Cardiac fibroblast (primary cell): ENCODE data around the gene BCL11B.

Source experiments
- DNase-seq, 2 donors: peaks; one replicate each; pipeline versions ENCODE4 v3.0.0 to v3.0.0-alpha.2; 2010; ENCODE audit warnings: low read depth in 2 of 2
- H3K4me3 ChIP-seq, 2 donors: replicated peaks in 1 of 2; 1 replicate in 1 of 2; 2 replicates in 1 of 2; pipeline ENCODE4 v1.5.1; 2011; ENCODE audit warnings: low read depth in 2 of 2, low read length in 2 of 2, mild to moderate bottlenecking in 2 of 2, moderate library complexity in 1 of 2
- CTCF ChIP-seq: IDR thresholded peaks from one replicate; pipeline ENCODE4 v1.5.1; 2011; ENCODE audit warnings: low read depth, mild to moderate bottlenecking, low read length, inconsistent platforms

The BCL11B gene

GRCh38 chr14:99273766-99274345 lies 1.9 kb upstream of the BCL11B start:
- no peak for DNase-seq
- no peak for TF ChIP-seq CTCF
- H3K4me3 ChIP-seq: peak overlapping the region; percentile 33 to 42

- no peak for DNase-seq
- H3K4me3 ChIP-seq: peak overlapping the region in 1 of 2 donors; percentile 43
- TF ChIP-seq CTCF: no peak
Observed at GRCh38 chr14:99272899-99273765, 1.1 kb upstream of the BCL11B start.

GRCh38 chr14:99272632-99272898 lies 568 bp upstream of the BCL11B start:
- no peak for DNase-seq
- TF ChIP-seq CTCF: no peak
- peak overlapping the region; percentile 39 to 43 for H3K4me3 ChIP-seq

GRCh38 chr14:99271221-99271941 lies 616 bp downstream of the BCL11B start:
- peak overlapping the region; percentile 39 to 43 for H3K4me3 ChIP-seq
- DNase-seq: no peak
- no peak for TF ChIP-seq CTCF

- DNase-seq: no peak
- no peak for TF ChIP-seq CTCF
- H3K4me3 ChIP-seq: peak overlapping the region; percentile 39 to 42
Observed at GRCh38 chr14:99270458-99271220, 1.4 kb downstream of the BCL11B start.

- H3K4me3 ChIP-seq: no peak overlapping the region
- no peak for TF ChIP-seq CTCF
- no peak for DNase-seq
Observed at GRCh38 chr14:99268810-99269707, 2.9 kb downstream of the BCL11B start.
